WTC11 (cell line): ENCODE data around the gene SNX1. TPM values are rescaled to one million over a fixed set of nuclear protein-coding genes. Genes with fewer than 3 reads are reported as not detected.

Source experiments
- ATAC-seq: fragments of 200-7000 bp; cut with Tn5 transposase; 2 replicates; pipeline ENCODE4 v1.10.0; 2021; ENCODE audit warnings: mild to moderate bottlenecking, moderate library complexity
- CTCF ChIA-PET: fragments of 300-600 bp; sonication (Branson Sonifier 250); formaldehyde crosslinking; loops from one replicate; lab custom pipeline; 2021; ENCODE audit warnings: antibody characterized with exemption; lab: Charles Lee
- POLR2A ChIA-PET: fragments of 350-600 bp; sonication (Branson Sonifier 250); formaldehyde crosslinking; loops from one replicate; lab custom pipeline; 2021; ENCODE audit warnings: antibody characterized with exemption; lab: Charles Lee
- DNase-seq: peaks from one replicate; pipeline ENCODE4 v3.0.0; 2021; ENCODE audit warnings: low spot score
- H3K27ac Mint-ChIP-seq: 2 replicates; pipeline ENCODE4 v1.8.0; 2021; ENCODE audit warnings: mixed read lengths
- H3K27me3 Mint-ChIP-seq: 2 replicates; pipeline ENCODE4 v1.8.0; 2021; ENCODE audit warnings: low read depth, mild to moderate bottlenecking, moderate library complexity, mixed read lengths
- H3K36me3 Mint-ChIP-seq: 2 replicates; pipeline ENCODE4 v1.8.0; 2021; ENCODE audit warnings: mixed read lengths
- H3K4me1 Mint-ChIP-seq: 2 replicates; pipeline ENCODE4 v1.8.0; 2022; ENCODE audit warnings: mixed read lengths
- H3K4me3 Mint-ChIP-seq: 2 replicates; pipeline ENCODE4 v1.8.0; 2021; ENCODE audit warnings: mild to moderate bottlenecking, moderate library complexity, mixed read lengths
- H3K9me3 Mint-ChIP-seq: 2 replicates; pipeline ENCODE4 v1.8.0; 2021; ENCODE audit warnings: mixed read lengths
- GABPB1 ChIP-seq: sonication (generic); formaldehyde crosslinking; IDR thresholded peaks from 2 replicates; pipeline ENCODE4 v1.8.1; 2023; ENCODE audit warnings: mild to moderate bottlenecking, missing genetic modification reagents
- IRF2 ChIP-seq: sonication (generic); formaldehyde crosslinking; IDR thresholded peaks from 2 replicates; pipeline ENCODE4 v1.8.0; 2022; ENCODE audit warnings: low read depth, missing genetic modification reagents, borderline replicate concordance
- MXD4 ChIP-seq: fragments of 250-450 bp; sonication (Bioruptor Pico); IDR thresholded peaks from 2 replicates; pipeline ENCODE4 v1.8.0; 2021; ENCODE audit warnings: mild to moderate bottlenecking, moderate library complexity, borderline replicate concordance
- NR3C1 ChIP-seq: sonication (generic); formaldehyde crosslinking; conservative IDR thresholded peaks from 2 replicates; pipeline ENCODE4 v1.8.1; 2023; ENCODE audit warnings: low read depth, mild to moderate bottlenecking, missing genetic modification reagents
- PRRX2 ChIP-seq: fragments of 250-450 bp; sonication (Bioruptor Pico); IDR thresholded peaks from 2 replicates; pipeline ENCODE4 v1.8.0; 2021; ENCODE audit warnings: mild to moderate bottlenecking
- RORB ChIP-seq: fragments of 250-450 bp; sonication (Bioruptor Pico); IDR thresholded peaks from 2 replicates; pipeline ENCODE4 v1.9.0; 2021; ENCODE audit warnings: mild to moderate bottlenecking
- TEAD1 ChIP-seq: sonication (generic); formaldehyde crosslinking; IDR thresholded peaks from 2 replicates; pipeline ENCODE4 v1.8.0; 2022; ENCODE audit warnings: mild to moderate bottlenecking, missing genetic modification reagents
- TEAD4 ChIP-seq: sonication (generic); formaldehyde crosslinking; IDR thresholded peaks from 2 replicates; pipeline ENCODE4 v1.8.0; 2022; ENCODE audit warnings: mild to moderate bottlenecking, missing genetic modification reagents
- TP53 ChIP-seq: sonication (generic); formaldehyde crosslinking; IDR thresholded peaks from 2 replicates; pipeline ENCODE4 v1.8.1; 2023; ENCODE audit warnings: mild to moderate bottlenecking, missing genetic modification reagents
- ZNF423 ChIP-seq: fragments of 250-450 bp; sonication (Bioruptor Pico); IDR thresholded peaks from 2 replicates; pipeline ENCODE4 v2.1.2; 2022; ENCODE audit warnings: mild to moderate bottlenecking, moderate library complexity
- total RNA-seq: library from RNA; stranded (reverse); gene quantifications from 3 replicates; pipeline ENCODE4 v1.2.3, GENCODE V29; 2021
- TF ChIP-seq, protein P1 (sequence below): sonication (generic); formaldehyde crosslinking; IDR thresholded peaks from 2 replicates; pipeline ENCODE4 v1.8.0; 2022; ENCODE audit warnings: missing genetic modification reagents
- TF ChIP-seq, protein P2 (sequence below): fragments of 250-450 bp; sonication (Bioruptor Pico); IDR thresholded peaks from 2 replicates; pipeline ENCODE4 v1.9.0; 2021; ENCODE audit warnings: mild to moderate bottlenecking, borderline replicate concordance
- TF ChIP-seq, protein P3 (sequence below): sonication (generic); formaldehyde crosslinking; IDR thresholded peaks from 2 replicates; pipeline ENCODE4 v1.8.1; 2022; ENCODE audit warnings: missing genetic modification reagents, borderline replicate concordance
- TF ChIP-seq, protein P4 (sequence below): sonication (generic); formaldehyde crosslinking; IDR thresholded peaks from 2 replicates; pipeline ENCODE4 v1.8.1; 2023; ENCODE audit warnings: mild to moderate bottlenecking, missing genetic modification reagents, moderate library complexity
- TF ChIP-seq, protein P5 (sequence below): sonication (generic); formaldehyde crosslinking; IDR thresholded peaks from 2 replicates; pipeline ENCODE4 v1.8.1; 2023; ENCODE audit warnings: mild to moderate bottlenecking, missing genetic modification reagents
- TF ChIP-seq, protein P6 (sequence below): sonication (generic); formaldehyde crosslinking; IDR thresholded peaks from 2 replicates; pipeline ENCODE4 v1.8.0; 2022; ENCODE audit warnings: mild to moderate bottlenecking, missing genetic modification reagents

The SNX1 gene
- total RNA-seq, 1 experiment from 2014 or later = 65.7 TPM

DNA sequence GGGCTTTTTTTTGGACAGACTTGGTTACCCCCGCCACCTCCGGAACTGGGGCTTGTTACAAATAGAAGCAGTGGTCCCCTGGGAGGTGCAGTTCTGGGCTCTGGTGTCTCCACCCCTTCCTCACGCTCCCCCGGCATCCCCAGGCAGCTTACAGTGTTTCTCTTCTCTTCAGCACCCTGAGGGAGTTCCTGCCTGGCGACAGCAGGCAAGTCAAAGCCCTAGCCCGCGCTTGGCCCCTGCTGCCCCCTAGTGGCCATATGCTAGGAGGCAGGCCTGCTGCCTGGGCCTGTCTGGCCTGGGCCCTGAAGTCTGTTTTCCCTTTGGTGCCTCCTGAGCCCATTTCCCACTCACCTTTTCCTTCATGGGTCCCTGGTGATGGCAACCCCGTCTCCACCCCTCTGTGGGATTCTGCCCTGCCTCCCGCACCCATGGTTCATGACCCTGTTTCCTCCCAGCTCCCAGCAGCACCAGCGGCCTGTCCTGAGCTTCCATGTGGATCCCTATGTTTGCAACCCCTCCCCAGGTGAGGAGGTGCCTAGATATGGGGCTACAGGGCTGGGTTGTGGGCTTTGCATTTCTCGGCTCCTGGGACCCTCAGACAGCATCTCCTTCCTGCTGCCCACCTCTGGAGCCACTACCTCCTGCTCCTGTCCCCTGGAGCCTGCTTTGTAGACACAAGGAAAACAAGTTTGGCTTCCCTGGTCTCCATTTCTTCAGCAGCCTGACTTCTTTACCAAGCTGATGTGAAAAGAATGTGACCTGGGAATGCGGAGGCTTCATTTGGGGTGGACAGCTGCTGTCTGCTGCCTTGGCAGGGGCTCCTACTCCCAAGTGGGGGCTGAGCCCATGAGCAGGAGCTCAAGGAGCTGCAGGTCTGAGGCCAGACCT is 57.9 kb downstream of the SNX1 start (continued):
- TF ChIP-seq, protein P1, sequence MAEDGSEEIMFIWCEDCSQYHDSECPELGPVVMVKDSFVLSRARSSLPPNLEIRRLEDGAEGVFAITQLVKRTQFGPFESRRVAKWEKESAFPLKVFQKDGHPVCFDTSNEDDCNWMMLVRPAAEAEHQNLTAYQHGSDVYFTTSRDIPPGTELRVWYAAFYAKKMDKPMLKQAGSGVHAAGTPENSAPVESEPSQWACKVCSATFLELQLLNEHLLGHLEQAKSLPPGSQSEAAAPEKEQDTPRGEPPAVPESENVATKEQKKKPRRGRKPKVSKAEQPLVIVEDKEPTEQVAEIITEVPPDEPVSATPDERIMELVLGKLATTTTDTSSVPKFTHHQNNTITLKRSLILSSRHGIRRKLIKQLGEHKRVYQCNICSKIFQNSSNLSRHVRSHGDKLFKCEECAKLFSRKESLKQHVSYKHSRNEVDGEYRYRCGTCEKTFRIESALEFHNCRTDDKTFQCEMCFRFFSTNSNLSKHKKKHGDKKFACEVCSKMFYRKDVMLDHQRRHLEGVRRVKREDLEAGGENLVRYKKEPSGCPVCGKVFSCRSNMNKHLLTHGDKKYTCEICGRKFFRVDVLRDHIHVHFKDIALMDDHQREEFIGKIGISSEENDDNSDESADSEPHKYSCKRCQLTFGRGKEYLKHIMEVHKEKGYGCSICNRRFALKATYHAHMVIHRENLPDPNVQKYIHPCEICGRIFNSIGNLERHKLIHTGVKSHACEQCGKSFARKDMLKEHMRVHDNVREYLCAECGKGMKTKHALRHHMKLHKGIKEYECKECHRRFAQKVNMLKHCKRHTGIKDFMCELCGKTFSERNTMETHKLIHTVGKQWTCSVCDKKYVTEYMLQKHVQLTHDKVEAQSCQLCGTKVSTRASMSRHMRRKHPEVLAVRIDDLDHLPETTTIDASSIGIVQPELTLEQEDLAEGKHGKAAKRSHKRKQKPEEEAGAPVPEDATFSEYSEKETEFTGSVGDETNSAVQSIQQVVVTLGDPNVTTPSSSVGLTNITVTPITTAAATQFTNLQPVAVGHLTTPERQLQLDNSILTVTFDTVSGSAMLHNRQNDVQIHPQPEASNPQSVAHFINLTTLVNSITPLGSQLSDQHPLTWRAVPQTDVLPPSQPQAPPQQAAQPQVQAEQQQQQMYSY = no peak
- TF ChIP-seq RORB (CRISPR knock-in tag) (no peak), TEAD1 (CRISPR knock-in tag) (peak; percentile 52; the same call in 1 of the 2 replicates), NR3C1 (no peak), ZNF423 (CRISPR knock-in tag) (no peak), IRF2 (CRISPR knock-in tag) (no peak), GABPB1 (CRISPR knock-in tag) (no peak; the same call in 1 of the 2 replicates)
- TF ChIP-seq, protein P2, sequence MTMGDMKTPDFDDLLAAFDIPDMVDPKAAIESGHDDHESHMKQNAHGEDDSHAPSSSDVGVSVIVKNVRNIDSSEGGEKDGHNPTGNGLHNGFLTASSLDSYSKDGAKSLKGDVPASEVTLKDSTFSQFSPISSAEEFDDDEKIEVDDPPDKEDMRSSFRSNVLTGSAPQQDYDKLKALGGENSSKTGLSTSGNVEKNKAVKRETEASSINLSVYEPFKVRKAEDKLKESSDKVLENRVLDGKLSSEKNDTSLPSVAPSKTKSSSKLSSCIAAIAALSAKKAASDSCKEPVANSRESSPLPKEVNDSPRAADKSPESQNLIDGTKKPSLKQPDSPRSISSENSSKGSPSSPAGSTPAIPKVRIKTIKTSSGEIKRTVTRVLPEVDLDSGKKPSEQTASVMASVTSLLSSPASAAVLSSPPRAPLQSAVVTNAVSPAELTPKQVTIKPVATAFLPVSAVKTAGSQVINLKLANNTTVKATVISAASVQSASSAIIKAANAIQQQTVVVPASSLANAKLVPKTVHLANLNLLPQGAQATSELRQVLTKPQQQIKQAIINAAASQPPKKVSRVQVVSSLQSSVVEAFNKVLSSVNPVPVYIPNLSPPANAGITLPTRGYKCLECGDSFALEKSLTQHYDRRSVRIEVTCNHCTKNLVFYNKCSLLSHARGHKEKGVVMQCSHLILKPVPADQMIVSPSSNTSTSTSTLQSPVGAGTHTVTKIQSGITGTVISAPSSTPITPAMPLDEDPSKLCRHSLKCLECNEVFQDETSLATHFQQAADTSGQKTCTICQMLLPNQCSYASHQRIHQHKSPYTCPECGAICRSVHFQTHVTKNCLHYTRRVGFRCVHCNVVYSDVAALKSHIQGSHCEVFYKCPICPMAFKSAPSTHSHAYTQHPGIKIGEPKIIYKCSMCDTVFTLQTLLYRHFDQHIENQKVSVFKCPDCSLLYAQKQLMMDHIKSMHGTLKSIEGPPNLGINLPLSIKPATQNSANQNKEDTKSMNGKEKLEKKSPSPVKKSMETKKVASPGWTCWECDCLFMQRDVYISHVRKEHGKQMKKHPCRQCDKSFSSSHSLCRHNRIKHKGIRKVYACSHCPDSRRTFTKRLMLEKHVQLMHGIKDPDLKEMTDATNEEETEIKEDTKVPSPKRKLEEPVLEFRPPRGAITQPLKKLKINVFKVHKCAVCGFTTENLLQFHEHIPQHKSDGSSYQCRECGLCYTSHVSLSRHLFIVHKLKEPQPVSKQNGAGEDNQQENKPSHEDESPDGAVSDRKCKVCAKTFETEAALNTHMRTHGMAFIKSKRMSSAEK (CRISPR knock-in tag) = no peak

DNA sequence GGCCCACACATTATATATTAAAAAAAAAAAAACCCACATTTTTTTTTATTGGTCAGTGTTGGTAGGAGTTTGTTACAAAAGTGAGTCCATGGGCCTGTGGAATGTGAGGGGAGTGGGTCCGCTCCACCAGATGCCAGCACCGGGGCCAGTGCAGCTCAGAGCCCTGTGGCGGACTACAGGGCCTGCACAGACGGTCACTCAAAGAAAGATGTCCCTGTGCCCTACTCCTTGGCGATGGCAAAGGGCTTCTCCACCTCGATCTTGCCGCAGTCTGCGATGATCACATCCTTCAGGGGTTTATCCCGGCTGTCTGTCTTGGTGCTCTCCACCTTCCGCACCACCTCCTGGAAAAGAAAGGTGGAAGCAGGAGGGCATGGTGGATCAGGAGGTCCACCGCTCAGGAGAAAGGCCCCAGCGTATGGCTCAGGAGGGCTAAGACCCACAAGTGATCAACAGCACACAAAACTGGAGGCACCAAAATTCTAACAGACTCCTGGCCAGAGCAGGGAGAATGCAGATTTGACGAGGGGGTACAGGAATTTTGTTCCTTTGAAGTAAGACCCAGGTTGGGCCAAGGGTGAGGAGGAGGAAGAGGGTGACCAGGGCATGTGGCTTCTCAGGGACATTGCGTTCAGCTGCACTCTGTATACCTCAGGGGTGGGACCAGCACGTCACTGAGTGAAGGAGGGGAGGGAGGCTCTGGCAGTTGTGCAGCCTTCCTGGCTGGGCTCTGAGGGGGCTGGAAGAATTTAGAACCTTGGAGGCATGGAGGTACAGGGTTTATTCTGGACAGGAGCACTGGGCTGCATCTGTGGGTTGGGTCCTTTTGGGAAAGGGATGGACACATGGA is 60.2 kb downstream of the SNX1 start:
- Mint-ChIP-seq H3K4me1 (peaks cover 12% of the 10 kb centered on the region), H3K36me3 (peaks cover 52% of the 10 kb centered on the region), H3K27ac (no peak overlapping the region), H3K27me3 (peaks cover 14% of the 10 kb centered on the region), H3K4me3 (no peak overlapping the region), H3K9me3 (no peaks in the 10 kb centered on the region)
- DNase-seq (no peak), ATAC-seq (no peak)
- ChIA-PET POLR2A (interaction anchor here (0.7 kb wide), 1 partner anchor 314 kb away, joined by 5 read pairs; no protein-coding TSS in a partner anchor), CTCF (no interaction called here)
- TF ChIP-seq, protein P1 = no peak
- TF ChIP-seq, protein P3, sequence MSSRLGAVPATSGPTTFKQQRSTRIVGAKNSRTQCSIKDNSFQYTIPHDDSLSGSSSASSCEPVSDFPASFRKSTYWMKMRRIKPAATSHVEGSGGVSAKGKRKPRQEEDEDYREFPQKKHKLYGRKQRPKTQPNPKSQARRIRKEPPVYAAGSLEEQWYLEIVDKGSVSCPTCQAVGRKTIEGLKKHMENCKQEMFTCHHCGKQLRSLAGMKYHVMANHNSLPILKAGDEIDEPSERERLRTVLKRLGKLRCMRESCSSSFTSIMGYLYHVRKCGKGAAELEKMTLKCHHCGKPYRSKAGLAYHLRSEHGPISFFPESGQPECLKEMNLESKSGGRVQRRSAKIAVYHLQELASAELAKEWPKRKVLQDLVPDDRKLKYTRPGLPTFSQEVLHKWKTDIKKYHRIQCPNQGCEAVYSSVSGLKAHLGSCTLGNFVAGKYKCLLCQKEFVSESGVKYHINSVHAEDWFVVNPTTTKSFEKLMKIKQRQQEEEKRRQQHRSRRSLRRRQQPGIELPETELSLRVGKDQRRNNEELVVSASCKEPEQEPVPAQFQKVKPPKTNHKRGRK (CRISPR knock-in tag) = no peak
- TF ChIP-seq TP53 (CRISPR knock-in tag) = no peak
- TF ChIP-seq, protein P4, sequence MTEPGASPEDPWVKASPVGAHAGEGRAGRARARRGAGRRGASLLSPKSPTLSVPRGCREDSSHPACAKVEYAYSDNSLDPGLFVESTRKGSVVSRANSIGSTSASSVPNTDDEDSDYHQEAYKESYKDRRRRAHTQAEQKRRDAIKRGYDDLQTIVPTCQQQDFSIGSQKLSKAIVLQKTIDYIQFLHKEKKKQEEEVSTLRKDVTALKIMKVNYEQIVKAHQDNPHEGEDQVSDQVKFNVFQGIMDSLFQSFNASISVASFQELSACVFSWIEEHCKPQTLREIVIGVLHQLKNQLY (CRISPR knock-in tag) = no peak
- TF ChIP-seq, protein P5, sequence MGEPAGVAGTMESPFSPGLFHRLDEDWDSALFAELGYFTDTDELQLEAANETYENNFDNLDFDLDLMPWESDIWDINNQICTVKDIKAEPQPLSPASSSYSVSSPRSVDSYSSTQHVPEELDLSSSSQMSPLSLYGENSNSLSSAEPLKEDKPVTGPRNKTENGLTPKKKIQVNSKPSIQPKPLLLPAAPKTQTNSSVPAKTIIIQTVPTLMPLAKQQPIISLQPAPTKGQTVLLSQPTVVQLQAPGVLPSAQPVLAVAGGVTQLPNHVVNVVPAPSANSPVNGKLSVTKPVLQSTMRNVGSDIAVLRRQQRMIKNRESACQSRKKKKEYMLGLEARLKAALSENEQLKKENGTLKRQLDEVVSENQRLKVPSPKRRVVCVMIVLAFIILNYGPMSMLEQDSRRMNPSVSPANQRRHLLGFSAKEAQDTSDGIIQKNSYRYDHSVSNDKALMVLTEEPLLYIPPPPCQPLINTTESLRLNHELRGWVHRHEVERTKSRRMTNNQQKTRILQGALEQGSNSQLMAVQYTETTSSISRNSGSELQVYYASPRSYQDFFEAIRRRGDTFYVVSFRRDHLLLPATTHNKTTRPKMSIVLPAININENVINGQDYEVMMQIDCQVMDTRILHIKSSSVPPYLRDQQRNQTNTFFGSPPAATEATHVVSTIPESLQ (CRISPR knock-in tag) = no peak
- TF ChIP-seq TEAD4 (CRISPR knock-in tag) = no peak
- TF ChIP-seq PRRX2 (CRISPR knock-in tag) = no peak
- TF ChIP-seq, protein P6, sequence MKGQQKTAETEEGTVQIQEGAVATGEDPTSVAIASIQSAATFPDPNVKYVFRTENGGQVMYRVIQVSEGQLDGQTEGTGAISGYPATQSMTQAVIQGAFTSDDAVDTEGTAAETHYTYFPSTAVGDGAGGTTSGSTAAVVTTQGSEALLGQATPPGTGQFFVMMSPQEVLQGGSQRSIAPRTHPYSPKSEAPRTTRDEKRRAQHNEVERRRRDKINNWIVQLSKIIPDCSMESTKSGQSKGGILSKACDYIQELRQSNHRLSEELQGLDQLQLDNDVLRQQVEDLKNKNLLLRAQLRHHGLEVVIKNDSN (CRISPR knock-in tag) = no peak
- TF ChIP-seq MXD4 = no peak
